Measurements from ENCODE around the gene HOXC12.

The HOXC12 gene

DNA sequence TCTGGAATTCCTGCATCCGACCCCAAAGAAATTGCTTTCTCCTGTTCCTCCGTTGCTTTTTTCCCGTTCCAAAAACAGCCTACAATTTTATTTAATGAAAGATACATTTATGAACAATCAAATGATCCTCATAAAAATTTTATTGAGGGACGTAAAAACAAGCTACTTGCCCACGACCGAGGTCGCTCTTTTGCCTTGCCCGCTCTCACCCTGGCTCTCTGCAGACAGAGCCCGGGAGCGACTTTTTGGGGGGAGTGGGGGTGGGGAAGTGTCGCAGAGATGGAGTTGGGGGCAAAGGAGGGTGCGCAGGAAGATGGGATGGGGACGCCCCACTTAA is 44.2 kb downstream of the HOXC12 start:
- TF ChIP-seq, protein P1, sequence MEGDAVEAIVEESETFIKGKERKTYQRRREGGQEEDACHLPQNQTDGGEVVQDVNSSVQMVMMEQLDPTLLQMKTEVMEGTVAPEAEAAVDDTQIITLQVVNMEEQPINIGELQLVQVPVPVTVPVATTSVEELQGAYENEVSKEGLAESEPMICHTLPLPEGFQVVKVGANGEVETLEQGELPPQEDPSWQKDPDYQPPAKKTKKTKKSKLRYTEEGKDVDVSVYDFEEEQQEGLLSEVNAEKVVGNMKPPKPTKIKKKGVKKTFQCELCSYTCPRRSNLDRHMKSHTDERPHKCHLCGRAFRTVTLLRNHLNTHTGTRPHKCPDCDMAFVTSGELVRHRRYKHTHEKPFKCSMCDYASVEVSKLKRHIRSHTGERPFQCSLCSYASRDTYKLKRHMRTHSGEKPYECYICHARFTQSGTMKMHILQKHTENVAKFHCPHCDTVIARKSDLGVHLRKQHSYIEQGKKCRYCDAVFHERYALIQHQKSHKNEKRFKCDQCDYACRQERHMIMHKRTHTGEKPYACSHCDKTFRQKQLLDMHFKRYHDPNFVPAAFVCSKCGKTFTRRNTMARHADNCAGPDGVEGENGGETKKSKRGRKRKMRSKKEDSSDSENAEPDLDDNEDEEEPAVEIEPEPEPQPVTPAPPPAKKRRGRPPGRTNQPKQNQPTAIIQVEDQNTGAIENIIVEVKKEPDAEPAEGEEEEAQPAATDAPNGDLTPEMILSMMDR (IDR thresholded peaks at IDR 0.05; ENCODE audit: low read depth, low read length): no peak
- DNase-seq (ENCODE audit: extremely low read depth, low read depth): no peak

GRCh38 chr12:53999559-54000115 is 44.9 kb downstream of the HOXC12 start:
- TF ChIP-seq, protein P1 (IDR thresholded peaks at IDR 0.05; ENCODE audit: low read depth, low read length): no peak
- no peak for DNase-seq (ENCODE audit: extremely low read depth, low read depth)

GRCh38 chr12:54000116-54001114 is 45.7 kb downstream of the HOXC12 start, which contains the start of gene HOXC9:
Gene HOXC9 (plus strand): TSS chr12:54000161. CDS start chr12:54000189, 28 bp downstream.
- TF ChIP-seq, protein P1 (IDR thresholded peaks at IDR 0.05; ENCODE audit: low read depth, low read length): no peak
- no peak for DNase-seq (ENCODE audit: extremely low read depth, low read depth)

GRCh38 chr12:54001283-54002187 is 46.8 kb downstream of the HOXC12 start:
- TF ChIP-seq, protein P1 (IDR thresholded peaks at IDR 0.05; ENCODE audit: low read depth, low read length): no peak
- no peak for DNase-seq (ENCODE audit: extremely low read depth, low read depth)

DNA sequence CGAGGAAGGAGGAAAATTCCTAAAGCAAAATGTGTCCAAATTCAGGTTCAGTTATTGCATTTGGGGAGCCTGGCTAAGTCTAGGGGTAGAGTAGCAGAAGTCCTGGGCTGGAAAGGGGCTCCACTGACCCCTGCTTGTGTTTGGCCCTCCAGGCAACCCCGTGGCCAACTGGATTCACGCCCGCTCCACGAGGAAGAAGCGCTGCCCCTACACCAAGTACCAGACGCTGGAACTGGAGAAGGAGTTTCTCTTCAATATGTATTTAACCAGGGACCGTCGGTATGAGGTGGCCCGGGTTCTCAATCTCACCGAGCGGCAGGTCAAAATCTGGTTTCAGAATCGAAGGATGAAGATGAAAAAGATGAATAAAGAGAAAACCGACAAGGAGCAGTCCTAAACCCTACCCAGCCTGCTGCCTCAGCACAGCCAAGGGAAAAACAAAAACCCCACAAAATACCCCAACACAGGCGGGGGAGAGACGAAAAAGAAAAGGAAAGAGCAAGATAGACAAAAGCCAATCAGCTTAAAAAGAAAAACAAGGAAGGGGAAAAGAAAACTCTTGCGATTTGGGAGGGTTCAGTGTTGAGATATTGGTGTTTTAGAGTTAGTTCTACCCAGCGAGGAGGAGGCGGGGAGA is 47.7 kb downstream of the HOXC12 start:
- TF ChIP-seq, protein P1 (IDR thresholded peaks at IDR 0.05; ENCODE audit: low read depth, low read length): no peak

GRCh38 chr12:54002915-54003389 is 48.2 kb downstream of the HOXC12 start:
- TF ChIP-seq, protein P1 (IDR thresholded peaks at IDR 0.05; ENCODE audit: low read depth, low read length): no peak
- no peak for DNase-seq (ENCODE audit: extremely low read depth, low read depth)

More for the DNA sequence above, 47.7 kb downstream of the HOXC12 start:
- no peak for DNase-seq (ENCODE audit: extremely low read depth, low read depth)
